ENCODE measurements around the gene THOC3. TPM values are rescaled to one million over a fixed set of nuclear protein-coding genes. Genes with fewer than 3 reads are reported as not detected.

THOC3 gene
- total and polyA plus RNA-seq, 11 donors, result 4.4 to 22.6 (median 12.7) TPM

Other genes starting within 250 kb of the THOC3 start
- gene CPLX2, start 96.7 kb downstream of the THOC3 start, total RNA-seq, result not detected
- gene CPLX2, start 96.7 kb downstream of the THOC3 start, polyA plus RNA-seq, result not detected